K562 (cell line): ENCODE measurements around the gene PLXNB1. TPM values are rescaled to one million over a fixed set of nuclear protein-coding genes. Genes with fewer than 3 reads are reported as not detected.
A peak's percentile ranks its signal among the peaks of the same experiment; 100 is the strongest.

ENCODE experiments used
- BRD9 ChIP-seq: fragments of 450-650 bp; IDR thresholded peaks from 2 replicates; pipeline ENCODE4 v1.6.1; 2018; ENCODE audit warnings: low read depth; ENCODE audit not compliant: partially characterized antibody
- CEBPG ChIP-seq, 3 experiments: fragments of 200-800 bp in 1 of 3; sonication (Bioruptor generic) in 1 of 3; sonication (generic) in 1 of 3; formaldehyde crosslinking in 1 of 3; IDR thresholded peaks in 2 of 3; conservative IDR thresholded peaks in 1 of 3; 2 replicates each; pipeline versions ENCODE4 v1.6.1 to v1.8.0; 2016 to 2022; ENCODE audit warnings: missing compliant biosample characterization in 2 of 3, missing genetic modification characterization in 2 of 3, mild to moderate bottlenecking in 1 of 3, missing genetic modification reagents in 1 of 3
- ELF1 ChIP-seq: fragments of 200-800 bp; sonication (Bioruptor generic); IDR thresholded peaks from 2 replicates; pipeline ENCODE4 v1.6.1; 2016; ENCODE audit warnings: missing genetic modification characterization, missing compliant biosample characterization
- ETV6 ChIP-seq, 3 experiments: fragments of 150-350 bp in 1 of 3; sonication (generic) in 1 of 3; formaldehyde crosslinking in 1 of 3; IDR thresholded peaks; 2 replicates each; pipeline versions ENCODE4 v1.6.1 to v1.8.0; 2014 to 2022; ENCODE audit warnings: borderline replicate concordance in 2 of 3, low read depth in 2 of 3, antibody characterized with exemption in 1 of 3, low read length in 1 of 3, mild to moderate bottlenecking in 1 of 3, missing genetic modification reagents in 1 of 3
- FOXA3 ChIP-seq, 2 experiments: fragments of 450-650 bp in 1 of 2; sonication (generic) in 1 of 2; formaldehyde crosslinking; IDR thresholded peaks in 1 of 2; conservative IDR thresholded peaks in 1 of 2; 2 replicates each; pipeline versions ENCODE4 v1.4.0 to v1.8.0; 2020 to 2022; ENCODE audit warnings: mild to moderate bottlenecking in 2 of 2, missing genetic modification reagents in 1 of 2
- GABPB1 ChIP-seq: sonication (generic); formaldehyde crosslinking; IDR thresholded peaks from 2 replicates; pipeline ENCODE4 v1.8.0; 2022; ENCODE audit warnings: mild to moderate bottlenecking, missing genetic modification reagents
- GTF2F1 ChIP-seq: IDR thresholded peaks from 2 replicates; pipeline ENCODE4 v1.6.1; 2011; ENCODE audit warnings: low read depth, low read length, improper control_type of control experiment
- NFRKB ChIP-seq: fragments of 450-650 bp; IDR thresholded peaks from 2 replicates; pipeline ENCODE4 v1.6.1; 2016; ENCODE audit warnings: low read depth
- PHB2 ChIP-seq: fragments of 450-650 bp; IDR thresholded peaks from 2 replicates; pipeline ENCODE4 v1.6.1; 2017; ENCODE audit warnings: low read depth
- POLR2H ChIP-seq: IDR thresholded peaks from 2 replicates; pipeline ENCODE4 v1.6.1; 2016; ENCODE audit warnings: missing genetic modification characterization, low read depth, mild to moderate bottlenecking, control low read depth, missing compliant biosample characterization, moderate library complexity
- PYGO2 ChIP-seq: fragments of 450-650 bp; IDR thresholded peaks from 2 replicates; pipeline ENCODE4 v1.6.1; 2016; ENCODE audit warnings: mild to moderate bottlenecking, missing genetic modification characterization, moderate library complexity, missing compliant biosample characterization
- SMAD4 ChIP-seq: fragments of 250-450 bp; sonication (Bioruptor Pico); conservative IDR thresholded peaks from 2 replicates; pipeline ENCODE4 v1.8.0; 2021; ENCODE audit warnings: inconsistent platforms, mild to moderate bottlenecking, moderate library complexity
- SRF ChIP-seq, 2 experiments: fragments of 250-450, 450-650 bp in 1 of 2; sonication (Bioruptor Pico) in 1 of 2; sonication (generic) in 1 of 2; formaldehyde crosslinking; IDR thresholded peaks; 2 replicates each; pipeline versions ENCODE4 v1.5.0 to v1.5.1; 2020 to 2022; ENCODE audit warnings: mild to moderate bottlenecking in 1 of 2, missing genetic modification reagents in 1 of 2
- TCF7L2 ChIP-seq: fragments of 150-350 bp; IDR thresholded peaks from 2 replicates; pipeline ENCODE4 v1.6.1; 2016; ENCODE audit warnings: low read depth, mild to moderate bottlenecking, low read length, moderate library complexity
- ZNF146 ChIP-seq: IDR thresholded peaks from one replicate; pipeline ENCODE4 v1.6.1; 2018; ENCODE audit warnings: missing compliant biosample characterization; ENCODE audit not compliant: unreplicated experiment
- ZNF609 ChIP-seq: sonication (generic); formaldehyde crosslinking; IDR thresholded peaks from 2 replicates; pipeline ENCODE4 v1.8.1; 2023; ENCODE audit warnings: missing genetic modification reagents, mild to moderate bottlenecking, borderline replicate concordance
- ZNF668 ChIP-seq: fragments of 250-450 bp; sonication (Bioruptor Pico); IDR thresholded peaks from 2 replicates; pipeline ENCODE4 v1.8.0; 2022; ENCODE audit warnings: mild to moderate bottlenecking, inconsistent platforms
- ZNF76 ChIP-seq: fragments of 250-450 bp; sonication (Bioruptor Pico); IDR thresholded peaks from 2 replicates; pipeline ENCODE4 v1.4.0; 2020; ENCODE audit warnings: mild to moderate bottlenecking, moderate library complexity, borderline replicate concordance
- polyA plus RNA-seq, 8 experiments: library from polyadenylated mRNA; depleted of rRNA in 4 of 8; stranded (reverse) in 5 of 8; unstranded in 3 of 8; fragments of >200 nt; fragmentation: Nextera tagmentation in 2 of 8; fragmentation: Illumina TruSeq in 1 of 8; extraction: Ambion mirVana in 2 of 8; extraction: Trizol in 1 of 8; gene quantifications; 2 replicates each; pipeline versions ENCODE4 v1.2.1 to v1.2.3, GENCODE V29; 2011 to 2014; ENCODE audit warnings: inconsistent platforms in 1 of 8, missing spikeins in 1 of 8
- total RNA-seq, 7 experiments: library from RNA; depleted of rRNA in 6 of 7; stranded (reverse); fragments of >200 nt in 6 of 7; fragmentation: Illumina TruSeq in 2 of 7; extraction: Trizol in 2 of 7; gene quantifications; 2 replicates each; pipeline versions ENCODE4 v1.2.1 to v1.2.3, GENCODE V29; 2011 to 2021; ENCODE audit warnings: low replicate concordance in 1 of 7
- TF ChIP-seq, protein P1 (sequence below), 3 experiments: IDR thresholded peaks in 2 of 3; conservative IDR thresholded peaks in 1 of 3; 2 replicates each; pipeline ENCODE4 v1.5.1; 2011 to 2012; ENCODE audit warnings: low read length in 3 of 3, mild to moderate bottlenecking in 3 of 3, control low read depth in 2 of 3, improper control_type of control experiment in 1 of 3, inconsistent platforms in 1 of 3, low read depth in 1 of 3, mixed read lengths in 1 of 3, moderate library complexity in 1 of 3; ENCODE audit not compliant: insufficient read depth in 2 of 3

The PLXNB1 gene
- total and polyA plus RNA-seq, 9 of the 15 experiments (the other 6 are each of a cell fraction or from before 2014, with no cell fraction given): 0.17 to 17.4 (median 6.0) TPM

DNA sequence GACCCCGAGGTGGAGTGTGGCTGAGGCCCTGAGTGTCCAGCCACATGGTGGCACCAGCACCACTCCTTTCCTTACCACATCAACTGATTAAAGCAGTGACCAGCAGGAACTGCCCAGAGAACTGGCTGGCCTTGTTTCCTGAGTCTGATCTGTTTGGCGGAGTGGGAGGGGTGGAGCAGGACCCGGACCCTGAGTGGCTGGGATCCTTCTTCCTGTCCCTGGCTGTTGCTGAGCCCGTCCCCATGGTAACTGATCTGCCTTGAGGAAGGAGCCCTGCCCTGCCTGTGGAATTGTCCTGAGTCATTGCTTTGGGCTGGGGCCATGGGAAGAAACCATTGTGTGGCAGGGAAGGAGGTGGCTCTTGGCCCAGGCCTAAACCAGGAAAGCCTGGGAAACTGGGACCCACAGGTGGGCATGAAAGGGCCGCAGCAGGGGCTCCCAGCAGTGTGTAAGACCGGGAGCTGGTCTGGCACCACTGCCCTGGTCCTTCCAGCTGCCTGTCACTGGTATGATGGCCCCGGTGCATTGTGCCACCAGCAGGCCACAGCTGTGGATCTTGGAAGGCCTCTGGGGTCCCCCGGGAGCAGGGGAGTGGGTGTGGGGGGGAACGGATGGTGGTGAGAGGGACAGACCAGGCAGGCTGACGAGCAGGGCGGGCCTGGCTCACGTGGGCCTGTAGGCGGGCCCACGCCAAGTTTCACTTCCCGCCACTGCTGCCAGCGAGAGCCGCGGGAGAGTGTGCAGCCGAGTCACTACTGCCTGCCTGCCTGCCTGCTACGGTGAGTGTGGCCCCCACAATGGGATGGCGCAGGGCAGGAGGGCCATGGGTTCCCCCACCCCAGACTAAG is 35.9 kb upstream of the PLXNB1 start (continued):
- no peak for TF ChIP-seq ZNF76 (CRISPR knock-in tag)
- TF ChIP-seq PYGO2: no peak
- no peak for TF ChIP-seq POLR2H (tag)
- peak; percentile 24; the same call in 1 of the 2 replicates for TF ChIP-seq GABPB1
- no peak for TF ChIP-seq SRF (CRISPR knock-in tag; IDR thresholded peaks at IDR 0.05)
- TF ChIP-seq NFRKB: no peak
- TF ChIP-seq ELF1 (tag): peak; percentile 46; the same call in 1 of the 2 replicates
- TF ChIP-seq PHB2: no peak
- no peak for TF ChIP-seq CEBPG (CRISPR knock-in tag; IDR thresholded peaks at IDR 0.05)
- TF ChIP-seq CEBPG (tag; conservative IDR thresholded peaks at IDR 0.05 in 1 of 2, IDR thresholded peaks at IDR 0.05 in 1 of 2): no peak
- TF ChIP-seq FOXA3 (CRISPR knock-in tag; conservative IDR thresholded peaks at IDR 0.05 in 1 of 2, IDR thresholded peaks at IDR 0.05 in 1 of 2): no peak
- TF ChIP-seq ZNF609: no peak
- no peak for TF ChIP-seq ETV6 (IDR thresholded peaks at IDR 0.05; ENCODE audit: borderline replicate concordance in 1 of 2, low read depth in 2 of 2, low read length in 1 of 2)
- no peak for TF ChIP-seq ETV6 (CRISPR knock-in tag; IDR thresholded peaks at IDR 0.05; ENCODE audit: borderline replicate concordance)
- TF ChIP-seq, protein P1, sequence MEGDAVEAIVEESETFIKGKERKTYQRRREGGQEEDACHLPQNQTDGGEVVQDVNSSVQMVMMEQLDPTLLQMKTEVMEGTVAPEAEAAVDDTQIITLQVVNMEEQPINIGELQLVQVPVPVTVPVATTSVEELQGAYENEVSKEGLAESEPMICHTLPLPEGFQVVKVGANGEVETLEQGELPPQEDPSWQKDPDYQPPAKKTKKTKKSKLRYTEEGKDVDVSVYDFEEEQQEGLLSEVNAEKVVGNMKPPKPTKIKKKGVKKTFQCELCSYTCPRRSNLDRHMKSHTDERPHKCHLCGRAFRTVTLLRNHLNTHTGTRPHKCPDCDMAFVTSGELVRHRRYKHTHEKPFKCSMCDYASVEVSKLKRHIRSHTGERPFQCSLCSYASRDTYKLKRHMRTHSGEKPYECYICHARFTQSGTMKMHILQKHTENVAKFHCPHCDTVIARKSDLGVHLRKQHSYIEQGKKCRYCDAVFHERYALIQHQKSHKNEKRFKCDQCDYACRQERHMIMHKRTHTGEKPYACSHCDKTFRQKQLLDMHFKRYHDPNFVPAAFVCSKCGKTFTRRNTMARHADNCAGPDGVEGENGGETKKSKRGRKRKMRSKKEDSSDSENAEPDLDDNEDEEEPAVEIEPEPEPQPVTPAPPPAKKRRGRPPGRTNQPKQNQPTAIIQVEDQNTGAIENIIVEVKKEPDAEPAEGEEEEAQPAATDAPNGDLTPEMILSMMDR (IDR thresholded peaks at IDR 0.05 in 2 of 3, conservative IDR thresholded peaks at IDR 0.05 in 1 of 3; ENCODE audit: insufficient read depth in 2 of 3, low read depth in 1 of 3, low read length in 3 of 3): peak; percentile 57 to 62 (median 60)
- no peak for TF ChIP-seq SMAD4 (CRISPR knock-in tag)
- no peak for TF ChIP-seq BRD9
- no peak for TF ChIP-seq ZNF146
- TF ChIP-seq TCF7L2: 0 out of 2 replicates have a peak, but pooled peaks have one; percentile 49
- TF ChIP-seq GTF2F1: no peak
- TF ChIP-seq ZNF668 (CRISPR knock-in tag): no peak
